ENCODE measurements around the gene SPG11. TPM values are rescaled to one million over a fixed set of nuclear protein-coding genes. Genes with fewer than 3 reads are reported as not detected.

Gene SPG11
- total RNA-seq (2014; rRNA removed; shearing (Covaris generic)) (53.6 and 75.6 TPM in 2 replicates), polyA plus RNA-seq (2016; fragmentation: Nextera tagmentation; extraction: Ambion mirVana) (20.5 and 21.5 TPM in 2 replicates)

GRCh38 chr15:44663410-44664308 is at the start of gene SPG11:
Gene SPG11 (minus strand): TSS chr15:44663662. CDS start chr15:44663647, 15 bp downstream.
- no peaks in the 10 kb centered on the region for H3K27me3 ChIP-seq (replicated peaks; ENCODE audit: insufficient read depth)
- no peaks in the 10 kb centered on the region for H3K9me3 ChIP-seq (ENCODE audit: low read depth)
- peak; percentile 99 for DNase-seq
- H3K4me1 ChIP-seq (ENCODE audit: insufficient read depth), result peaks cover 10% of the 10 kb centered on the region
- no peak for TF ChIP-seq EZH2phosphoT487 (IDR thresholded peaks at IDR 0.05; ENCODE audit: insufficient read depth, low read depth)
- TF ChIP-seq EZH2 (IDR thresholded peaks at IDR 0.05; ENCODE audit: insufficient read depth, poor library complexity, severe bottlenecking), result no peak
- no peaks in the 10 kb centered on the region for H3K9me2 ChIP-seq (ENCODE audit: insufficient read depth)
- peak within 1 kb of the TSS; percentile 94 for H3K9ac ChIP-seq
- no peaks in the 10 kb centered on the region for H4K20me1 ChIP-seq (ENCODE audit: insufficient read depth)
- peaks cover 5% of the 10 kb centered on the region; the same call in 1 of the 2 replicates for H3K36me3 ChIP-seq (ENCODE audit: low read depth)
- in situ Hi-C loops (cut with MboI), result loop anchor here (10.0 kb wide), 1 partner anchor 71 kb away; the partner anchor contains the start of gene TRIM69
- H2AFZ ChIP-seq, result peak within 1 kb of the TSS; percentile 100
- peak within 1 kb of the TSS; percentile 80 for H3K27ac ChIP-seq
- H3K4me3 ChIP-seq, result peak within 1 kb of the TSS; percentile 100
- WGBS, 2 experiments (ENCODE audit: low coverage in 1 of 2, low lambda C conversion rate in 2 of 2, missing lambda C conversion rate in 2 of 2), result 9 to 11% methylated on average over 39 to 45 of the region's 53 CpGs
- peaks cover 36% of the 10 kb centered on the region for H3K79me2 ChIP-seq (ENCODE audit: insufficient read depth)
- H3K4me2 ChIP-seq (ENCODE audit: unreplicated experiment), result peak within 1 kb of the TSS; percentile 100
- H3F3A ChIP-seq (ENCODE audit: insufficient read depth), result peaks cover 8% of the 10 kb centered on the region; the same call in 1 of the 2 replicates

GRCh38 chr15:44712346-44713005 is 49.0 kb upstream of the SPG11 start:
- Histone ChIP-seq H3F3A (ENCODE audit: insufficient read depth) (peaks cover 27% of the 10 kb centered on the region), H3K36me3 (ENCODE audit: low read depth) (peaks cover 23% of the 10 kb centered on the region), H3K4me3 (peak overlapping the region; percentile 92), H4K20me1 (ENCODE audit: insufficient read depth) (peaks cover 6% of the 10 kb centered on the region; the same call in 1 of the 2 replicates), H3K9me2 (ENCODE audit: insufficient read depth) (no peaks in the 10 kb centered on the region), H3K4me1 (ENCODE audit: insufficient read depth) (peaks cover 16% of the 10 kb centered on the region), H2AFZ (peak overlapping the region; percentile 45), H3K27me3 (replicated peaks; ENCODE audit: insufficient read depth) (no peaks in the 10 kb centered on the region), H3K79me2 (ENCODE audit: insufficient read depth) (peaks cover 54% of the 10 kb centered on the region), H3K9ac (peak overlapping the region; percentile 98), H3K4me2 (ENCODE audit: unreplicated experiment) (peak overlapping the region; percentile 83), H3K9me3 (ENCODE audit: low read depth) (no peaks in the 10 kb centered on the region), H3K27ac (peak overlapping the region; percentile 96)
- in situ Hi-C loops (cut with MboI), result no loop called here
- 2% methylated on average over 24 of the region's 24 CpGs for WGBS, 2 experiments (ENCODE audit: low coverage in 1 of 2, low lambda C conversion rate in 2 of 2, missing lambda C conversion rate in 2 of 2)
- DNase-seq, result peak; percentile 94
- TF ChIP-seq EZH2phosphoT487 (IDR thresholded peaks at IDR 0.05; ENCODE audit: insufficient read depth, low read depth) (no peak), EZH2 (IDR thresholded peaks at IDR 0.05; ENCODE audit: insufficient read depth, poor library complexity, severe bottlenecking) (no peak)

GRCh38 chr15:44711743-44712345 is 48.4 kb upstream of the SPG11 start:
- H3K27me3 ChIP-seq (replicated peaks; ENCODE audit: insufficient read depth), result no peaks in the 10 kb centered on the region
- H3K9ac ChIP-seq, result peak overlapping the region; percentile 98
- H3F3A ChIP-seq (ENCODE audit: insufficient read depth), result peaks cover 21% of the 10 kb centered on the region
- no peaks in the 10 kb centered on the region for H3K9me3 ChIP-seq (ENCODE audit: low read depth)
- H3K36me3 ChIP-seq (ENCODE audit: low read depth), result peaks cover 16% of the 10 kb centered on the region
- H2AFZ ChIP-seq, result peak overlapping the region; percentile 45
- peak overlapping the region; percentile 96 for H3K27ac ChIP-seq
- DNase-seq, result peak; percentile 74
- peaks cover 54% of the 10 kb centered on the region for H3K79me2 ChIP-seq (ENCODE audit: insufficient read depth)
- in situ Hi-C loops (cut with MboI), result no loop called here
- peaks cover 6% of the 10 kb centered on the region; the same call in 1 of the 2 replicates for H4K20me1 ChIP-seq (ENCODE audit: insufficient read depth)
- no peak for TF ChIP-seq EZH2phosphoT487 (IDR thresholded peaks at IDR 0.05; ENCODE audit: insufficient read depth, low read depth)
- no peak for TF ChIP-seq EZH2 (IDR thresholded peaks at IDR 0.05; ENCODE audit: insufficient read depth, poor library complexity, severe bottlenecking)
- H3K4me3 ChIP-seq, result peak overlapping the region; percentile 92
- peak overlapping the region; percentile 83 for H3K4me2 ChIP-seq (ENCODE audit: unreplicated experiment)
- H3K4me1 ChIP-seq (ENCODE audit: insufficient read depth), result peaks cover 16% of the 10 kb centered on the region
- no peaks in the 10 kb centered on the region for H3K9me2 ChIP-seq (ENCODE audit: insufficient read depth)
- WGBS, 2 experiments (ENCODE audit: low coverage in 1 of 2, low lambda C conversion rate in 2 of 2, missing lambda C conversion rate in 2 of 2), result 0 to 1% methylated on average over 41 to 46 of the region's 46 CpGs

Measured in GM23248 (cell line).